IMR-90 (cell line): ENCODE measurements around the gene SF3B1. TPM values are rescaled to one million over a fixed set of nuclear protein-coding genes. Genes with fewer than 3 reads are reported as not detected.
A peak's percentile ranks its signal among the peaks of the same experiment; 100 is the strongest.

Source experiments
- ATAC-seq: fragments of 200-7000 bp; cut with Tn5 transposase; 2 replicates; pipeline ENCODE4 v1.9.1; 2020; ENCODE audit warnings: low read depth, mild to moderate bottlenecking, moderate library complexity
- BruUV-seq: library from RNA; stranded (reverse); fragments of 400-500 nt; replicated peaks from 2 replicates; lab custom pipeline; 2021; lab: Mats Ljungman, UMichigan
- CTCF ChIA-PET: fragments of 300-600 bp; formaldehyde crosslinking; extraction: SDS; loops from one replicate; lab custom pipeline; 2021; ENCODE audit warnings: antibody characterized with exemption; lab: Yijun Ruan, JAX
- POLR2A ChIA-PET: fragments of 300-600 bp; sonication (Branson Sonifier 250); formaldehyde crosslinking; loops from one replicate; lab custom pipeline; 2022; ENCODE audit warnings: antibody characterized with exemption; ENCODE audit not compliant: unreplicated experiment; lab: Charles Lee
- DNase-seq: peaks from one replicate; pipeline ENCODE4 v3.0.0; 2013
- H2AFZ ChIP-seq: replicated peaks from 2 replicates; pipeline ENCODE3; 2013; ENCODE audit warnings: low read length, mild to moderate bottlenecking; ENCODE audit not compliant: poor library complexity
- H2AK5ac ChIP-seq: 2 replicates; pipeline ENCODE4 v1.6.1; 2013; ENCODE audit warnings: low read depth, low read length, inconsistent platforms
- H2AK9ac ChIP-seq: replicated peaks from 2 replicates; pipeline ENCODE3; 2013; ENCODE audit warnings: mild to moderate bottlenecking, low read depth, low read length, moderate library complexity; ENCODE audit not compliant: poor library complexity
- H2BK120ac ChIP-seq: 2 replicates; pipeline ENCODE4 v1.6.1; 2013; ENCODE audit warnings: low read depth, low read length, inconsistent platforms
- H2BK15ac ChIP-seq: 3 replicates; pipeline ENCODE4 v1.6.1; 2013; ENCODE audit warnings: low read depth, low read length, inconsistent platforms
- H2BK20ac ChIP-seq: 2 replicates; pipeline ENCODE4 v1.6.1; 2013; ENCODE audit warnings: low read depth, mild to moderate bottlenecking, inconsistent platforms, low read length, moderate library complexity
- H2BK5ac ChIP-seq: 2 replicates; pipeline ENCODE4 v1.6.1; 2013; ENCODE audit warnings: mild to moderate bottlenecking, low read depth, low read length, inconsistent platforms; ENCODE audit not compliant: poor library complexity, severe bottlenecking
- H3K14ac ChIP-seq: replicated peaks from 2 replicates; pipeline ENCODE4 v1.6.1; 2013; ENCODE audit warnings: low read depth, low read length, inconsistent platforms
- H3K18ac ChIP-seq: 2 replicates; pipeline ENCODE4 v1.6.1; 2013; ENCODE audit warnings: low read depth, low read length, control low read depth
- H3K23ac ChIP-seq: 2 replicates; pipeline ENCODE4 v1.6.1; 2013; ENCODE audit warnings: low read depth, low read length, inconsistent platforms
- H3K27ac ChIP-seq: 2 replicates; pipeline ENCODE4 v1.5.1; 2013; ENCODE audit warnings: mild to moderate bottlenecking, control low read depth, low read length; ENCODE audit not compliant: insufficient read depth
- H3K27me3 ChIP-seq: 2 replicates; pipeline ENCODE4 v1.6.1; 2013; ENCODE audit warnings: low read length; ENCODE audit not compliant: control insufficient read depth, insufficient read depth
- H3K36me3 ChIP-seq: 2 replicates; pipeline ENCODE4 v1.6.1; 2013; ENCODE audit warnings: low read length, mixed read lengths; ENCODE audit not compliant: control insufficient read depth, insufficient read depth
- H3K4ac ChIP-seq: 2 replicates; pipeline ENCODE4 v1.6.1; 2013; ENCODE audit warnings: low read depth, low read length, inconsistent platforms
- H3K4me1 ChIP-seq: 2 replicates; pipeline ENCODE4 v1.6.1; 2013; ENCODE audit warnings: low read length, mixed read lengths; ENCODE audit not compliant: control insufficient read depth, insufficient read depth
- H3K4me2 ChIP-seq: 2 replicates; pipeline ENCODE4 v1.6.1; 2013; ENCODE audit warnings: low read depth, mild to moderate bottlenecking, control low read depth, low read length, moderate library complexity
- H3K4me3 ChIP-seq: 2 replicates; pipeline ENCODE4 v1.5.1; 2013; ENCODE audit warnings: low read depth, mild to moderate bottlenecking, control low read depth, low read length, moderate library complexity; ENCODE audit not compliant: insufficient read depth
- H3K56ac ChIP-seq: 2 replicates; pipeline ENCODE4 v1.6.1; 2013; ENCODE audit warnings: low read length, inconsistent platforms; ENCODE audit not compliant: insufficient read depth; ENCODE audit errors: extremely low read depth
- H3K79me1 ChIP-seq, 2 experiments: 2 replicates each; pipeline ENCODE4 v1.6.1; 2013; ENCODE audit warnings: low read length in 2 of 2, inconsistent platforms in 1 of 2, low read depth in 1 of 2
- H3K9ac ChIP-seq: 2 replicates; pipeline ENCODE4 v1.6.1; 2013; ENCODE audit warnings: low read depth, low read length, control low read depth
- H3K9me1 ChIP-seq: 2 replicates; pipeline ENCODE4 v1.6.1; 2013; ENCODE audit warnings: low read length, inconsistent platforms; ENCODE audit not compliant: insufficient read depth
- H3K9me3 ChIP-seq: 2 replicates; pipeline ENCODE4 v1.6.1; 2013; ENCODE audit warnings: low read length; ENCODE audit not compliant: control insufficient read depth, insufficient read depth
- H4K20me1 ChIP-seq: 2 replicates; pipeline ENCODE4 v1.6.1; 2013; ENCODE audit warnings: low read length, inconsistent platforms; ENCODE audit not compliant: insufficient read depth
- H4K5ac ChIP-seq: 2 replicates; pipeline ENCODE4 v1.6.1; 2013; ENCODE audit warnings: mild to moderate bottlenecking, low read depth, low read length, control low read depth
- H4K8ac ChIP-seq, 2 experiments: 2 replicates each; pipeline ENCODE4 v1.6.1; 2013; ENCODE audit warnings: low read depth in 2 of 2, low read length in 2 of 2, control low read depth in 1 of 2, inconsistent platforms in 1 of 2
- H4K91ac ChIP-seq: 2 replicates; pipeline ENCODE4 v1.6.1; 2013; ENCODE audit warnings: low read depth, low read length, inconsistent platforms; ENCODE audit not compliant: insufficient read depth
- CHD1 ChIP-seq: IDR thresholded peaks from 2 replicates; pipeline ENCODE4 v1.6.1; 2012; ENCODE audit warnings: low read depth, low read length, improper control_type of control experiment
- FOS ChIP-seq: fragments of 150-350 bp; IDR thresholded peaks from 2 replicates; pipeline ENCODE4 v1.6.1; 2016; ENCODE audit warnings: low read depth, low read length
- MAZ ChIP-seq: IDR thresholded peaks from 2 replicates; pipeline ENCODE4 v1.6.1; 2012; ENCODE audit warnings: low read depth, mild to moderate bottlenecking, low read length, improper control_type of control experiment, moderate library complexity, borderline replicate concordance
- MXI1 ChIP-seq: IDR thresholded peaks from 2 replicates; pipeline ENCODE4 v1.6.1; 2012; ENCODE audit warnings: low read depth, mild to moderate bottlenecking, low read length, moderate library complexity, borderline replicate concordance
- NFE2L2 ChIP-seq: fragments of 150-350 bp; IDR thresholded peaks from 2 replicates; pipeline ENCODE4 v1.6.1; 2016; ENCODE audit warnings: low read depth, mild to moderate bottlenecking, low read length
- RFX5 ChIP-seq: IDR thresholded peaks from 2 replicates; pipeline ENCODE4 v1.8.0; 2012; ENCODE audit warnings: low read depth, mild to moderate bottlenecking, low read length, moderate library complexity
- WGBS, 2 experiments: methylation state at CpG; one replicate each; pipeline versions ENCODE4 v1.1.5 to v1.1.7; 2013; ENCODE audit warnings: missing lambda C conversion rate in 2 of 2; ENCODE audit not compliant: insufficient read length in 1 of 2; ENCODE audit errors: extremely low coverage in 2 of 2; 5-methylcytosine and 5-hydroxymethylcytosine counted together
- dilution Hi-C: fragments of 300-500 bp; cut with HindIII; formaldehyde crosslinking; loops from one replicate; pipeline ENCODE4 v1.14.3; 2018; ENCODE audit warnings: low sequenced_read_pairs; ENCODE audit not compliant: unreplicated experiment
- in situ Hi-C: fragments of 300-500 bp; cut with MboI; formaldehyde crosslinking; loops from 3 replicates; pipeline ENCODE4 v1.14.3; 2019; ENCODE audit warnings: low sequenced_read_pairs, inconsistent platforms, mixed read lengths
- intact Hi-C: fragments of 100-400 bp; cut with micrococcal nuclease; formaldehyde crosslinking; loops from 2 replicates; pipeline ENCODE4 v1.10.0; 2022
- polyA plus RNA-seq, 3 experiments: library from polyadenylated mRNA; depleted of rRNA; stranded (reverse); fragments of >200 nt; gene quantifications; 2 replicates each; pipeline ENCODE4 v1.2.3, GENCODE V29; 2012; ENCODE audit warnings: low replicate concordance in 1 of 3
- total RNA-seq: library from RNA; depleted of rRNA; stranded (reverse); fragments of >200 nt; gene quantifications from 2 replicates; pipeline ENCODE4 v1.2.3, GENCODE V29; 2012
- TF ChIP-seq, protein P1 (sequence below): fragments of 150-350 bp; IDR thresholded peaks from 2 replicates; pipeline ENCODE4 v1.6.1; 2016; ENCODE audit warnings: low read depth, mild to moderate bottlenecking, low read length, moderate library complexity, borderline replicate concordance
- TF ChIP-seq, protein P2 (sequence below): fragments of 150-350 bp; IDR thresholded peaks from 2 replicates; pipeline ENCODE4 v1.6.1; 2017; ENCODE audit warnings: mild to moderate bottlenecking, antibody characterized with exemption, low read length, low read depth

Gene SF3B1
- total and polyA plus RNA-seq, 2 of the 4 experiments (the other 2 are of a cell fraction): 326 to 942 TPM

DNA sequence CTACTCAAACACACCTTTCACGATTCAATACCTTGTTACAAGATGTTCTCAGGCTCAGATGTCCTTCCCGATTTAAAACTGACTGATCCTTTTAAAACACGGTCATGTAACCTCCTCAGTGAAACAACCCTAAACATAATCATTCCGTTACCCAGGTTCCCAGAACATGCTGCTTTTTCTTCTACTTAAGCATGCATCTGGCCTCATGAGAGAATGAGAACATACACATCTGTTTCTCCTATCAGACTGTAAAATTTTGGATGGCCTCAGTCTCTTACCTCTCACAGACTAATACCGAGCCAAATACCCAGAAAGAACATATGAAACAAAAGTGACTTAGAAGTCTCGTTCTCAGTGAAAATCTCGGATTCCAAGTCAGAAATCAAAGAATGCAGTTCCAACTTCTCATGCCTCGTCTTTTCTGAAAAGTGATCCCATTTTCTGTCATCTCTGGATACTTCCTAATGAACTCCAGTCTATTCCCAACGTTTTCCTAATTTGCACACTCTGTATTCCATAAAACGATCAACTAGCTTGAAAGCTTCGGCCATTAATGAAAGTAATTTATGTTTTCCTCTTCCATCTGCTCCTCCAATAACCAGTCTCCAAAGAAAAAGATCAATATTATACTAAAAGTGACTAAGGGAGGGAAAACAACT, 919 bp downstream of the SF3B1 start:
- Histone ChIP-seq H3K27ac (peak overlapping the region; percentile 81), H3K9me1 (peaks cover 9% of the 10 kb centered on the region), H3K4me2 (peak overlapping the region; percentile 100), H4K20me1 (peaks cover 48% of the 10 kb centered on the region), H2AK9ac (no peak overlapping the region), H3K9me3 (no peaks in the 10 kb centered on the region), H3K27me3 (no peaks in the 10 kb centered on the region), H3K9ac (peak overlapping the region; percentile 95), H2BK15ac (no peak overlapping the region), H4K91ac (no peak overlapping the region), H3K36me3 (peaks cover 4% of the 10 kb centered on the region; the same call in 1 of the 2 replicates), H3K56ac (peak overlapping the region; percentile 98), H3K79me1 (peaks cover 6 to 14% of the 10 kb centered on the region in 2 experiments), H4K8ac (peak overlapping the region; percentile 84 to 98; a peak in 3 of 4 replicates), H2BK20ac (no peak overlapping the region), H2AFZ (no peak overlapping the region), H3K4ac (peak overlapping the region; percentile 92; the same call in 1 of the 2 replicates), H3K14ac (peak overlapping the region; percentile 93), H4K5ac (peak overlapping the region; percentile 80), H3K4me1 (peaks cover 7% of the 10 kb centered on the region), H3K4me3 (peak overlapping the region; percentile 90), H2AK5ac (no peak overlapping the region), H3K18ac (no peak overlapping the region), H2BK5ac (peak overlapping the region; percentile 84), H2BK120ac (no peak overlapping the region), H3K23ac (peak overlapping the region; percentile 97)
- dilution Hi-C loops: no loop called here
- no peak for TF ChIP-seq MXI1
- TF ChIP-seq RFX5: no peak
- TF ChIP-seq NFE2L2: no peak
- TF ChIP-seq, protein P1, sequence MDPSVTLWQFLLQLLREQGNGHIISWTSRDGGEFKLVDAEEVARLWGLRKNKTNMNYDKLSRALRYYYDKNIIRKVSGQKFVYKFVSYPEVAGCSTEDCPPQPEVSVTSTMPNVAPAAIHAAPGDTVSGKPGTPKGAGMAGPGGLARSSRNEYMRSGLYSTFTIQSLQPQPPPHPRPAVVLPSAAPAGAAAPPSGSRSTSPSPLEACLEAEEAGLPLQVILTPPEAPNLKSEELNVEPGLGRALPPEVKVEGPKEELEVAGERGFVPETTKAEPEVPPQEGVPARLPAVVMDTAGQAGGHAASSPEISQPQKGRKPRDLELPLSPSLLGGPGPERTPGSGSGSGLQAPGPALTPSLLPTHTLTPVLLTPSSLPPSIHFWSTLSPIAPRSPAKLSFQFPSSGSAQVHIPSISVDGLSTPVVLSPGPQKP: no peak
- TF ChIP-seq, protein P2, sequence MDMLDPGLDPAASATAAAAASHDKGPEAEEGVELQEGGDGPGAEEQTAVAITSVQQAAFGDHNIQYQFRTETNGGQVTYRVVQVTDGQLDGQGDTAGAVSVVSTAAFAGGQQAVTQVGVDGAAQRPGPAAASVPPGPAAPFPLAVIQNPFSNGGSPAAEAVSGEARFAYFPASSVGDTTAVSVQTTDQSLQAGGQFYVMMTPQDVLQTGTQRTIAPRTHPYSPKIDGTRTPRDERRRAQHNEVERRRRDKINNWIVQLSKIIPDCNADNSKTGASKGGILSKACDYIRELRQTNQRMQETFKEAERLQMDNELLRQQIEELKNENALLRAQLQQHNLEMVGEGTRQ: no peak
- TF ChIP-seq FOS: no peak
- TF ChIP-seq MAZ: no peak
- TF ChIP-seq CHD1: no peak
- ATAC-seq (no peak), DNase-seq (peak; percentile 13)
- intact Hi-C loops: loop anchor here (10.0 kb wide), 1 partner anchor 271 kb away; the partner anchor contains the start of gene MARS2
- 0% methylated on average over 5 of the region's 11 CpGs; no CpG with 5 or more reads in 1 of the 2 experiments for WGBS, 2 experiments
- in situ Hi-C loops: no loop called here
- CTCF ChIA-PET: no interaction called here
- BruUV-seq: no TSS peak
- POLR2A ChIA-PET: no interaction called here
